ENCODE results near the gene PSMC6. TPM values are rescaled to one million over a fixed set of nuclear protein-coding genes. Genes with fewer than 3 reads are reported as not detected.

PSMC6 gene
- total and polyA plus RNA-seq, 2 experiments from 2014 or later = 143 to 176 TPM

DNA sequence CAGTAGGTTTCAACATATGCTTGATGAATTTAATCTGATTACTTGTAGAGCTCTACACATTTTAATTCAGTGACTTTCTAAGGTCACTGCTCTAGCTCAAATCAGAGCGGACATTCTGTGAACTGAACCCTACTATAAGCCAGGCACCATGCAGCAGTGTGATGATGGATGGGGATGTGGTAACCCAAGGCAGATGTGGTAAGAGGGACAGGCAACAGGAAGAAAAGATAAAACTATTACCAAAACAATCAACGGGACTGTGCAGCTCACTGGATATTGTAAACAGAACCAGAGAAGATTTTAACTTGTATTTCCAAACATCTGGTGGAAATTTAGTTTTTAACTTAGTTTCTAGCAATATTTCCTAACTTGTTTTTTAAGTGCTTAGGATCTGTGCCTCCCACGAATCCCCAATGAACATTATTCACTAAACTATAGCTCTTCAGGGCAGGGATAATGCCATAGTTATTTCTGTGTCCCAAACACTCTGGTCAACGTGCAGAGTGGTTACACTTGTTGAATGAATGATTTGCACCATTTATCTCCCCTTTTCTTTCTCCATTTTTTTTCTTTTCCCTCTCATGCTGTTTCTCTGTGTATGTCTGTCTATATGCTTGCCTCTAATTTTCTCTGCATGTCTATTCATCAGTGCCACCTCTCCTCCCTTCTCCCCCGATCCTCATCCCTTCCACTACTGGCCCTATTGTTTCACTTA is 14.6 kb upstream of the PSMC6 start:
- peaks cover 12% of the 10 kb centered on the region; the same call in 1 of the 2 replicates for H3K27me3 ChIP-seq (ENCODE audit: insufficient read depth)
- no peak overlapping the region for H2AFZ ChIP-seq
- H3K27me3 Mint-ChIP-seq (ENCODE audit: insufficient read depth, low read depth, poor library complexity) = peaks cover 4% of the 10 kb centered on the region
- H3F3A ChIP-seq (replicated peaks; ENCODE audit: low read depth) = peaks cover 3% of the 10 kb centered on the region; the same call in 1 of the 2 replicates
- H3K9me2 ChIP-seq (ENCODE audit: insufficient read depth) = 0 out of 2 replicates have a peak, but pooled peaks cover 2% of the 10 kb centered on the region
- no peaks in the 10 kb centered on the region for H3K36me3 ChIP-seq (ENCODE audit: insufficient read depth)
- no peak for ATAC-seq
- peaks cover 20% of the 10 kb centered on the region for H3K4me1 ChIP-seq (ENCODE audit: insufficient read depth)
- no peaks in the 10 kb centered on the region; the same call in 2 of the 3 replicates for H3K36me3 Mint-ChIP-seq (ENCODE audit: low read depth)
- TF ChIP-seq ZNF331 (CRISPR knock-in tag; IDR thresholded peaks at IDR 0.05; ENCODE audit: low read depth) = no peak
- no peak for TF ChIP-seq JUNB (IDR thresholded peaks at IDR 0.05; ENCODE audit: unreplicated experiment)
- TF ChIP-seq NANOG (IDR thresholded peaks at IDR 0.05; ENCODE audit: borderline replicate concordance) = no peak
- no peak for TF ChIP-seq POLR2AphosphoS5 (IDR thresholded peaks at IDR 0.05; ENCODE audit: low read depth)
- no peak for TF ChIP-seq CREB1 (CRISPR knock-in tag; IDR thresholded peaks at IDR 0.05; ENCODE audit: low read depth)
- TF ChIP-seq EZH2 (IDR thresholded peaks at IDR 0.05; ENCODE audit: low read depth, unreplicated experiment) = no peak
- TF ChIP-seq ZNF114 (CRISPR knock-in tag; IDR thresholded peaks at IDR 0.05) = no peak
- TF ChIP-seq EZH2phosphoT487 (IDR thresholded peaks at IDR 0.05; ENCODE audit: unreplicated experiment) = no peak
- TF ChIP-seq, protein P1, sequence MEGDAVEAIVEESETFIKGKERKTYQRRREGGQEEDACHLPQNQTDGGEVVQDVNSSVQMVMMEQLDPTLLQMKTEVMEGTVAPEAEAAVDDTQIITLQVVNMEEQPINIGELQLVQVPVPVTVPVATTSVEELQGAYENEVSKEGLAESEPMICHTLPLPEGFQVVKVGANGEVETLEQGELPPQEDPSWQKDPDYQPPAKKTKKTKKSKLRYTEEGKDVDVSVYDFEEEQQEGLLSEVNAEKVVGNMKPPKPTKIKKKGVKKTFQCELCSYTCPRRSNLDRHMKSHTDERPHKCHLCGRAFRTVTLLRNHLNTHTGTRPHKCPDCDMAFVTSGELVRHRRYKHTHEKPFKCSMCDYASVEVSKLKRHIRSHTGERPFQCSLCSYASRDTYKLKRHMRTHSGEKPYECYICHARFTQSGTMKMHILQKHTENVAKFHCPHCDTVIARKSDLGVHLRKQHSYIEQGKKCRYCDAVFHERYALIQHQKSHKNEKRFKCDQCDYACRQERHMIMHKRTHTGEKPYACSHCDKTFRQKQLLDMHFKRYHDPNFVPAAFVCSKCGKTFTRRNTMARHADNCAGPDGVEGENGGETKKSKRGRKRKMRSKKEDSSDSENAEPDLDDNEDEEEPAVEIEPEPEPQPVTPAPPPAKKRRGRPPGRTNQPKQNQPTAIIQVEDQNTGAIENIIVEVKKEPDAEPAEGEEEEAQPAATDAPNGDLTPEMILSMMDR (conservative IDR thresholded peaks at IDR 0.05; ENCODE audit: low read depth in 2 of 2) = no peak
- TF ChIP-seq, protein P2, sequence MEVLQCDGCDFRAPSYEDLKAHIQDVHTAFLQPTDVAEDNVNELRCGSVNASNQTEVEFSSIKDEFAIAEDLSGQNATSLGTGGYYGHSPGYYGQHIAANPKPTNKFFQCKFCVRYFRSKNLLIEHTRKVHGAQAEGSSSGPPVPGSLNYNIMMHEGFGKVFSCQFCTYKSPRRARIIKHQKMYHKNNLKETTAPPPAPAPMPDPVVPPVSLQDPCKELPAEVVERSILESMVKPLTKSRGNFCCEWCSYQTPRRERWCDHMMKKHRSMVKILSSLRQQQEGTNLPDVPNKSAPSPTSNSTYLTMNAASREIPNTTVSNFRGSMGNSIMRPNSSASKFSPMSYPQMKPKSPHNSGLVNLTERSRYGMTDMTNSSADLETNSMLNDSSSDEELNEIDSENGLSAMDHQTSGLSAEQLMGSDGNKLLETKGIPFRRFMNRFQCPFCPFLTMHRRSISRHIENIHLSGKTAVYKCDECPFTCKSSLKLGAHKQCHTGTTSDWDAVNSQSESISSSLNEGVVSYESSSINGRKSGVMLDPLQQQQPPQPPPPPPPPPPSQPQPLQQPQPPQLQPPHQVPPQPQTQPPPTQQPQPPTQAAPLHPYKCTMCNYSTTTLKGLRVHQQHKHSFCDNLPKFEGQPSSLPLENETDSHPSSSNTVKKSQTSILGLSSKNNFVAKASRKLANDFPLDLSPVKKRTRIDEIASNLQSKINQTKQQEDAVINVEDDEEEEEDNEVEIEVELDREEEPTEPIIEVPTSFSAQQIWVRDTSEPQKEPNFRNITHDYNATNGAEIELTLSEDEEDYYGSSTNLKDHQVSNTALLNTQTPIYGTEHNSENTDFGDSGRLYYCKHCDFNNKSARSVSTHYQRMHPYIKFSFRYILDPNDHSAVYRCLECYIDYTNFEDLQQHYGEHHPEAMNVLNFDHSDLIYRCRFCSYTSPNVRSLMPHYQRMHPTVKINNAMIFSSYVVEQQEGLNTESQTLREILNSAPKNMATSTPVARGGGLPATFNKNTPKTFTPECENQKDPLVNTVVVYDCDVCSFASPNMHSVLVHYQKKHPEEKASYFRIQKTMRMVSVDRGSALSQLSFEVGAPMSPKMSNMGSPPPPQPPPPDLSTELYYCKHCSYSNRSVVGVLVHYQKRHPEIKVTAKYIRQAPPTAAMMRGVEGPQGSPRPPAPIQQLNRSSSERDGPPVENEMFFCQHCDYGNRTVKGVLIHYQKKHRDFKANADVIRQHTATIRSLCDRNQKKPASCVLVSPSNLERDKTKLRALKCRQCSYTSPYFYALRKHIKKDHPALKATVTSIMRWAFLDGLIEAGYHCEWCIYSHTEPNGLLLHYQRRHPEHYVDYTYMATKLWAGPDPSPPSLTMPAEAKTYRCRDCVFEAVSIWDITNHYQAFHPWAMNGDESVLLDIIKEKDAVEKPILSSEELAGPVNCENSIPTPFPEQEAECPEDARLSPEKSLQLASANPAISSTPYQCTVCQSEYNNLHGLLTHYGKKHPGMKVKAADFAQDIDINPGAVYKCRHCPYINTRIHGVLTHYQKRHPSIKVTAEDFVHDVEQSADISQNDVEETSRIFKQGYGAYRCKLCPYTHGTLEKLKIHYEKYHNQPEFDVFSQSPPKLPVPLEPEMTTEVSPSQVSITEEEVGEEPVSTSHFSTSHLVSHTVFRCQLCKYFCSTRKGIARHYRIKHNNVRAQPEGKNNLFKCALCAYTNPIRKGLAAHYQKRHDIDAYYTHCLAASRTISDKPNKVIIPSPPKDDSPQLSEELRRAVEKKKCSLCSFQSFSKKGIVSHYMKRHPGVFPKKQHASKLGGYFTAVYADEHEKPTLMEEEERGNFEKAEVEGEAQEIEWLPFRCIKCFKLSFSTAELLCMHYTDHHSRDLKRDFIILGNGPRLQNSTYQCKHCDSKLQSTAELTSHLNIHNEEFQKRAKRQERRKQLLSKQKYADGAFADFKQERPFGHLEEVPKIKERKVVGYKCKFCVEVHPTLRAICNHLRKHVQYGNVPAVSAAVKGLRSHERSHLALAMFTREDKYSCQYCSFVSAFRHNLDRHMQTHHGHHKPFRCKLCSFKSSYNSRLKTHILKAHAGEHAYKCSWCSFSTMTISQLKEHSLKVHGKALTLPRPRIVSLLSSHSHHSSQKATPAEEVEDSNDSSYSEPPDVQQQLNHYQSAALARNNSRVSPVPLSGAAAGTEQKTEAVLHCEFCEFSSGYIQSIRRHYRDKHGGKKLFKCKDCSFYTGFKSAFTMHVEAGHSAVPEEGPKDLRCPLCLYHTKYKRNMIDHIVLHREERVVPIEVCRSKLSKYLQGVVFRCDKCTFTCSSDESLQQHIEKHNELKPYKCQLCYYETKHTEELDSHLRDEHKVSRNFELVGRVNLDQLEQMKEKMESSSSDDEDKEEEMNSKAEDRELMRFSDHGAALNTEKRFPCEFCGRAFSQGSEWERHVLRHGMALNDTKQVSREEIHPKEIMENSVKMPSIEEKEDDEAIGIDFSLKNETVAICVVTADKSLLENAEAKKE (CRISPR knock-in tag; IDR thresholded peaks at IDR 0.05) = no peak
- no peak for TF ChIP-seq STAT1 (IDR thresholded peaks at IDR 0.05; ENCODE audit: unreplicated experiment)
- TF ChIP-seq, protein P3, sequence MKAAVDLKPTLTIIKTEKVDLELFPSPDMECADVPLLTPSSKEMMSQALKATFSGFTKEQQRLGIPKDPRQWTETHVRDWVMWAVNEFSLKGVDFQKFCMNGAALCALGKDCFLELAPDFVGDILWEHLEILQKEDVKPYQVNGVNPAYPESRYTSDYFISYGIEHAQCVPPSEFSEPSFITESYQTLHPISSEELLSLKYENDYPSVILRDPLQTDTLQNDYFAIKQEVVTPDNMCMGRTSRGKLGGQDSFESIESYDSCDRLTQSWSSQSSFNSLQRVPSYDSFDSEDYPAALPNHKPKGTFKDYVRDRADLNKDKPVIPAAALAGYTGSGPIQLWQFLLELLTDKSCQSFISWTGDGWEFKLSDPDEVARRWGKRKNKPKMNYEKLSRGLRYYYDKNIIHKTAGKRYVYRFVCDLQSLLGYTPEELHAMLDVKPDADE (IDR thresholded peaks at IDR 0.05) = no peak
- TF ChIP-seq, protein P4, sequence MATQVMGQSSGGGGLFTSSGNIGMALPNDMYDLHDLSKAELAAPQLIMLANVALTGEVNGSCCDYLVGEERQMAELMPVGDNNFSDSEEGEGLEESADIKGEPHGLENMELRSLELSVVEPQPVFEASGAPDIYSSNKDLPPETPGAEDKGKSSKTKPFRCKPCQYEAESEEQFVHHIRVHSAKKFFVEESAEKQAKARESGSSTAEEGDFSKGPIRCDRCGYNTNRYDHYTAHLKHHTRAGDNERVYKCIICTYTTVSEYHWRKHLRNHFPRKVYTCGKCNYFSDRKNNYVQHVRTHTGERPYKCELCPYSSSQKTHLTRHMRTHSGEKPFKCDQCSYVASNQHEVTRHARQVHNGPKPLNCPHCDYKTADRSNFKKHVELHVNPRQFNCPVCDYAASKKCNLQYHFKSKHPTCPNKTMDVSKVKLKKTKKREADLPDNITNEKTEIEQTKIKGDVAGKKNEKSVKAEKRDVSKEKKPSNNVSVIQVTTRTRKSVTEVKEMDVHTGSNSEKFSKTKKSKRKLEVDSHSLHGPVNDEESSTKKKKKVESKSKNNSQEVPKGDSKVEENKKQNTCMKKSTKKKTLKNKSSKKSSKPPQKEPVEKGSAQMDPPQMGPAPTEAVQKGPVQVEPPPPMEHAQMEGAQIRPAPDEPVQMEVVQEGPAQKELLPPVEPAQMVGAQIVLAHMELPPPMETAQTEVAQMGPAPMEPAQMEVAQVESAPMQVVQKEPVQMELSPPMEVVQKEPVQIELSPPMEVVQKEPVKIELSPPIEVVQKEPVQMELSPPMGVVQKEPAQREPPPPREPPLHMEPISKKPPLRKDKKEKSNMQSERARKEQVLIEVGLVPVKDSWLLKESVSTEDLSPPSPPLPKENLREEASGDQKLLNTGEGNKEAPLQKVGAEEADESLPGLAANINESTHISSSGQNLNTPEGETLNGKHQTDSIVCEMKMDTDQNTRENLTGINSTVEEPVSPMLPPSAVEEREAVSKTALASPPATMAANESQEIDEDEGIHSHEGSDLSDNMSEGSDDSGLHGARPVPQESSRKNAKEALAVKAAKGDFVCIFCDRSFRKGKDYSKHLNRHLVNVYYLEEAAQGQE (IDR thresholded peaks at IDR 0.05; ENCODE audit: unreplicated experiment) = no peak
- H3K27ac Mint-ChIP-seq = no peak overlapping the region
- no peak overlapping the region for H3K4me3 ChIP-seq
- H3K4me3 Mint-ChIP-seq = no peak overlapping the region
- no peak overlapping the region for H3K27ac ChIP-seq (ENCODE audit: low read depth)
- H3K4me1 Mint-ChIP-seq = peaks cover 22% of the 10 kb centered on the region
- no peak overlapping the region for H3K4me2 ChIP-seq
- peaks cover 71% of the 10 kb centered on the region for H3K79me2 ChIP-seq (replicated peaks; ENCODE audit: insufficient read depth)
- peaks cover 13% of the 10 kb centered on the region; the same call in 1 of the 2 replicates for H4K20me1 ChIP-seq (replicated peaks; ENCODE audit: insufficient read depth)
- DNase-seq (ENCODE audit: low spot score) = no peak
- no peaks in the 10 kb centered on the region for H3K9me3 Mint-ChIP-seq
